ENCODE measurements around the gene SLC8B1. TPM values are rescaled to one million over a fixed set of nuclear protein-coding genes. Genes with fewer than 3 reads are reported as not detected.

Gene SLC8B1
- total RNA-seq, 1 donor = 19.5 TPM

DNA sequence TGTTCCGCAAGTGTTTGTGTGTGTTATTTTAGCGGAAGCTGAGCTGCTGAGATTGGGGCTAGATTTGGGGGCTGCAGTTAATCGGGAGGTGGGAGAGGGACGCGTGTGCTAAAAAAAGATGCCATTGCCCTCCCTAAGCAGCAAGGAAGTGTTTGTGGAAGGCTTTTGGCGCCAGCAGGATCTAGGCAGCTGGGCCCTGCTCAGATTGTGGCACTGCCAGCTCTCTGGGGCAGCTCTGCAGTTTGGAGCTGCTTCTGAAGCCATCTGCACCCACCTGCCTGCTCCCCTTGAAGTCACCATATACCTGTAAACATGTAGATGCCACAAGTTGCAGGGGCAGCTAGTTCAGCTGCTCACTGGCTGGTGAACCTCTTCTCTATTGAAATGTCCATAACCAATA, 84.9 kb downstream of the SLC8B1 start:
- Histone ChIP-seq H3K27me3 (ENCODE audit: insufficient read depth, low read length) (no peaks in the 10 kb centered on the region), H3K4me1 (ENCODE audit: insufficient read depth, low read length) (peaks cover 16% of the 10 kb centered on the region), H2AFZ (ENCODE audit: low read length) (no peak overlapping the region), H3K9me3 (ENCODE audit: low read depth, low read length) (peaks cover 2% of the 10 kb centered on the region), H3K4me3 (ENCODE audit: insufficient read depth, low read length) (no peak overlapping the region), H3K4me2 (ENCODE audit: insufficient read depth, low read length) (no peak overlapping the region), H3K36me3 (ENCODE audit: insufficient read depth, low read length) (peaks cover 11% of the 10 kb centered on the region), H4K20me1 (ENCODE audit: insufficient read depth, low read length) (peaks cover 9% of the 10 kb centered on the region), H3K27ac (ENCODE audit: low read depth, low read length) (no peak overlapping the region), H3K79me2 (ENCODE audit: insufficient read depth, low read length) (no peaks in the 10 kb centered on the region)
- no peak for TF ChIP-seq CTCF (IDR thresholded peaks at IDR 0.05; ENCODE audit: extremely low read depth, low read depth, low read length)
- no peak for DNase-seq (ENCODE audit: insufficient read length, low spot score, missing footprints)

DNA sequence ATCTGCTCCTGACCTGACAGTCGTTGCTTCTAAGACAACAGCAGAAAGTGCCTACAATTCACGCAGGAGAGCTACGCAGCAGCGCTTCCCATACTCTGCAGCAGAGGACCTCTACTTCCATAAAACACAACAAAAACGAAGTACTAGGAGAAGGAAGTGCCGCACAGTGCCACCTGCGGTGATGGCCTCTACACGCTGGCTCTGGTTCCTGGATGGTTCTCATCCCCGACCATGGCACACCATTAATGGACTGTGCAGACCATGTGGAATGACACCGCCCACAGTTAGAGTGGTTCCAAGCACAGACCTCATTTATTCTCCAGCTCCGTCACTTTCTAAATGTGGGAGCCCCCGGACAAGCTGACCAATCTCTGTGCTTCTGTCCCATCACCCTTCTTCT, 85.4 kb downstream of the SLC8B1 start:
- no peak overlapping the region for H3K27ac ChIP-seq (ENCODE audit: low read depth, low read length)
- no peaks in the 10 kb centered on the region for H3K79me2 ChIP-seq (ENCODE audit: insufficient read depth, low read length)
- no peak for TF ChIP-seq CTCF (IDR thresholded peaks at IDR 0.05; ENCODE audit: extremely low read depth, low read depth, low read length)
- peaks cover 16% of the 10 kb centered on the region for H3K4me1 ChIP-seq (ENCODE audit: insufficient read depth, low read length)
- no peak overlapping the region for H3K4me3 ChIP-seq (ENCODE audit: insufficient read depth, low read length)
- H4K20me1 ChIP-seq (ENCODE audit: insufficient read depth, low read length) = peaks cover 9% of the 10 kb centered on the region
- H3K36me3 ChIP-seq (ENCODE audit: insufficient read depth, low read length) = peaks cover 11% of the 10 kb centered on the region
- H3K27me3 ChIP-seq (ENCODE audit: insufficient read depth, low read length) = no peaks in the 10 kb centered on the region
- H2AFZ ChIP-seq (ENCODE audit: low read length) = no peak overlapping the region
- H3K4me2 ChIP-seq (ENCODE audit: insufficient read depth, low read length) = no peak overlapping the region
- H3K9me3 ChIP-seq (ENCODE audit: low read depth, low read length) = peaks cover 2% of the 10 kb centered on the region
- DNase-seq (ENCODE audit: insufficient read length, low spot score, missing footprints) = peak; percentile 80

GRCh38 chr12:113248842-113249435, 86.0 kb downstream of the SLC8B1 start:
- Histone ChIP-seq H3K4me2 (ENCODE audit: insufficient read depth, low read length) (no peak overlapping the region), H3K36me3 (ENCODE audit: insufficient read depth, low read length) (peaks cover 11% of the 10 kb centered on the region), H4K20me1 (ENCODE audit: insufficient read depth, low read length) (peaks cover 9% of the 10 kb centered on the region), H3K27me3 (ENCODE audit: insufficient read depth, low read length) (no peaks in the 10 kb centered on the region), H2AFZ (ENCODE audit: low read length) (no peak overlapping the region), H3K9me3 (ENCODE audit: low read depth, low read length) (peaks cover 2% of the 10 kb centered on the region), H3K79me2 (ENCODE audit: insufficient read depth, low read length) (no peaks in the 10 kb centered on the region), H3K4me1 (ENCODE audit: insufficient read depth, low read length) (peaks cover 17% of the 10 kb centered on the region), H3K27ac (ENCODE audit: low read depth, low read length) (no peak overlapping the region), H3K4me3 (ENCODE audit: insufficient read depth, low read length) (no peak overlapping the region)
- peak; percentile 18 for DNase-seq (ENCODE audit: insufficient read length, low spot score, missing footprints)
- no peak for TF ChIP-seq CTCF (IDR thresholded peaks at IDR 0.05; ENCODE audit: extremely low read depth, low read depth, low read length)

Small RNA genes lying within 50 kb of the gene (small RNA-seq; reads per million reads assigned to genes)
- not detected for gene MIR6762

Other genes starting within 250 kb of the SLC8B1 start
- not detected in 2 replicates for gene RASAL1, start 199.3 kb downstream of the SLC8B1 start, total RNA-seq
- not detected in 2 replicates for gene CFAP73, start 185.4 kb downstream of the SLC8B1 start, total RNA-seq
- gene DDX54, start 149.6 kb downstream of the SLC8B1 start, total RNA-seq = 40.2 and 49.5 TPM in 2 replicates
- 20.0 and 22.4 TPM in 2 replicates for gene RITA1, start 149.4 kb downstream of the SLC8B1 start, total RNA-seq
- gene TPCN1, start 113.6 kb downstream of the SLC8B1 start, total RNA-seq = 25.7 and 28.9 TPM in 2 replicates
- 64.8 and 69.1 TPM in 2 replicates for gene PLBD2, start 23.5 kb upstream of the SLC8B1 start, total RNA-seq
- gene SDS, start 68.8 kb upstream of the SLC8B1 start, total RNA-seq = under 0.01 TPM in 1 of 2 replicates, not detected in the other
- 6.5 TPM in 2 replicates for gene SDSL, start 87.3 kb upstream of the SLC8B1 start, total RNA-seq
- not detected in 2 replicates for gene LHX5, start 136.8 kb upstream of the SLC8B1 start, total RNA-seq